Fibroblast of pulmonary artery (primary cell): Measurements from ENCODE around the gene KATNB1.

ENCODE experiments used
- DNase-seq: peaks from one replicate; pipeline ENCODE4 v3.0.0-alpha.2; 2010; ENCODE audit warnings: low read depth
- H3K4me3 ChIP-seq: replicated peaks from 2 replicates; pipeline ENCODE4 v1.5.1; 2011; ENCODE audit warnings: low read depth, mild to moderate bottlenecking, control low read depth, low read length, moderate library complexity
- CTCF ChIP-seq: IDR thresholded peaks from 2 replicates; pipeline ENCODE4 v1.5.1; 2011; ENCODE audit warnings: mild to moderate bottlenecking, control low read depth, low read length, inconsistent platforms; ENCODE audit errors: missing control alignments

KATNB1 gene

GRCh38 chr16:57730771-57731730 is 4.5 kb upstream of the KATNB1 start:
- TF ChIP-seq CTCF: no peak
- DNase-seq: no peak
- H3K4me3 ChIP-seq: no peak overlapping the region

GRCh38 chr16:57732037-57732436 is 3.5 kb upstream of the KATNB1 start:
- H3K4me3 ChIP-seq: no peak overlapping the region
- DNase-seq: peak; percentile 68
- TF ChIP-seq CTCF: no peak

- no peak for DNase-seq
- no peak for TF ChIP-seq CTCF
- no peak overlapping the region for H3K4me3 ChIP-seq
Observed at GRCh38 chr16:57732714-57733113, 2.9 kb upstream of the KATNB1 start.

- no peak for TF ChIP-seq CTCF
- peak overlapping the region; percentile 85 for H3K4me3 ChIP-seq
- DNase-seq: no peak
Observed at GRCh38 chr16:57734308-57734924, 1.2 kb upstream of the KATNB1 start.

- peak overlapping the region; percentile 88 for H3K4me3 ChIP-seq
- DNase-seq: peak; percentile 100
- TF ChIP-seq CTCF: no peak
Observed at GRCh38 chr16:57734925-57735754, 430 bp upstream of the KATNB1 start.

- H3K4me3 ChIP-seq: peak overlapping the region; percentile 88
- DNase-seq: peak; percentile 82
- peak; percentile 21 for TF ChIP-seq CTCF
Observed at GRCh38 chr16:57736419-57737351, 1.1 kb downstream of the KATNB1 start.
